HFFc6 (cell line): ENCODE measurements around the gene ADPRH. TPM values are rescaled to one million over a fixed set of nuclear protein-coding genes. Genes with fewer than 3 reads are reported as not detected.

Source experiments
- DNase-seq: peaks from one replicate; pipeline ENCODE4 v3.0.0-alpha.2; 2018
- H3K27ac Mint-ChIP-seq: 2 replicates; pipeline ENCODE4 v1.8.0; 2020; ENCODE audit warnings: mild to moderate bottlenecking, mixed read lengths
- H3K27me3 Mint-ChIP-seq: 2 replicates; pipeline ENCODE4 v1.8.0; 2021; ENCODE audit warnings: mild to moderate bottlenecking, moderate library complexity, mixed read lengths; ENCODE audit not compliant: insufficient read depth
- H3K36me3 Mint-ChIP-seq: 2 replicates; pipeline ENCODE4 v1.8.0; 2021; ENCODE audit warnings: low read depth, mixed read lengths
- H3K4me1 Mint-ChIP-seq: 2 replicates; pipeline ENCODE4 v1.8.0; 2020; ENCODE audit warnings: low read depth, mixed read lengths
- H3K4me3 Mint-ChIP-seq: 2 replicates; pipeline ENCODE4 v1.8.0; 2020; ENCODE audit warnings: mild to moderate bottlenecking, moderate library complexity, mixed read lengths
- H3K9me3 Mint-ChIP-seq: 2 replicates; pipeline ENCODE4 v1.8.0; 2020; ENCODE audit warnings: mild to moderate bottlenecking, mixed read lengths
- total RNA-seq, 6 experiments: library from RNA; stranded (reverse); fragmentation: NEBNext Ultra II Directional; extraction: Animal tissue kit (Norgen Biotek cat#: 25700); gene quantifications; 2 replicates in 1 of 6; 3 replicates in 5 of 6; pipeline ENCODE4 v1.2.3, GENCODE V29; 2021
- TF ChIP-seq, protein P1 (sequence below): fragments of 200-600 bp; sonication (generic); IDR thresholded peaks from 2 replicates; pipeline ENCODE4 v1.5.0; 2021; ENCODE audit warnings: antibody characterized with exemption, mild to moderate bottlenecking

The ADPRH gene
- total RNA-seq, 6 experiments from 2014 or later = 0.10 to 1.8 (median 0.19) TPM

GRCh38 chr3:119571688-119572087, 7.6 kb upstream of the ADPRH start:
- TF ChIP-seq, protein P1, sequence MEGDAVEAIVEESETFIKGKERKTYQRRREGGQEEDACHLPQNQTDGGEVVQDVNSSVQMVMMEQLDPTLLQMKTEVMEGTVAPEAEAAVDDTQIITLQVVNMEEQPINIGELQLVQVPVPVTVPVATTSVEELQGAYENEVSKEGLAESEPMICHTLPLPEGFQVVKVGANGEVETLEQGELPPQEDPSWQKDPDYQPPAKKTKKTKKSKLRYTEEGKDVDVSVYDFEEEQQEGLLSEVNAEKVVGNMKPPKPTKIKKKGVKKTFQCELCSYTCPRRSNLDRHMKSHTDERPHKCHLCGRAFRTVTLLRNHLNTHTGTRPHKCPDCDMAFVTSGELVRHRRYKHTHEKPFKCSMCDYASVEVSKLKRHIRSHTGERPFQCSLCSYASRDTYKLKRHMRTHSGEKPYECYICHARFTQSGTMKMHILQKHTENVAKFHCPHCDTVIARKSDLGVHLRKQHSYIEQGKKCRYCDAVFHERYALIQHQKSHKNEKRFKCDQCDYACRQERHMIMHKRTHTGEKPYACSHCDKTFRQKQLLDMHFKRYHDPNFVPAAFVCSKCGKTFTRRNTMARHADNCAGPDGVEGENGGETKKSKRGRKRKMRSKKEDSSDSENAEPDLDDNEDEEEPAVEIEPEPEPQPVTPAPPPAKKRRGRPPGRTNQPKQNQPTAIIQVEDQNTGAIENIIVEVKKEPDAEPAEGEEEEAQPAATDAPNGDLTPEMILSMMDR = no peak
- Mint-ChIP-seq H3K4me3 (no peak overlapping the region), H3K36me3 (no peaks in the 10 kb centered on the region), H3K9me3 (no peaks in the 10 kb centered on the region), H3K4me1 (no peaks in the 10 kb centered on the region), H3K27me3 (peaks cover 30% of the 10 kb centered on the region), H3K27ac (no peak overlapping the region)
- no peak for DNase-seq

- Mint-ChIP-seq H3K9me3 (no peaks in the 10 kb centered on the region), H3K36me3 (no peaks in the 10 kb centered on the region), H3K27ac (no peak overlapping the region), H3K4me3 (no peak overlapping the region), H3K27me3 (peaks cover 18% of the 10 kb centered on the region), H3K4me1 (peaks cover 10% of the 10 kb centered on the region; the same call in 1 of the 2 replicates)
- TF ChIP-seq, protein P1 = no peak
- no peak for DNase-seq
Observed at GRCh38 chr3:119575507-119575906, 3.8 kb upstream of the ADPRH start.

- H3K9me3 Mint-ChIP-seq = no peaks in the 10 kb centered on the region
- TF ChIP-seq, protein P1 = no peak
- peak overlapping the region; percentile 62; the same call in 1 of the 2 replicates for H3K27ac Mint-ChIP-seq
- no peak for DNase-seq
- peak overlapping the region; percentile 88 for H3K4me3 Mint-ChIP-seq
- peaks cover 5% of the 10 kb centered on the region for H3K27me3 Mint-ChIP-seq
- H3K4me1 Mint-ChIP-seq = peaks cover 10% of the 10 kb centered on the region; the same call in 1 of the 2 replicates
- no peaks in the 10 kb centered on the region for H3K36me3 Mint-ChIP-seq
Observed at GRCh38 chr3:119580067-119580760, 922 bp downstream of the ADPRH start.

DNA sequence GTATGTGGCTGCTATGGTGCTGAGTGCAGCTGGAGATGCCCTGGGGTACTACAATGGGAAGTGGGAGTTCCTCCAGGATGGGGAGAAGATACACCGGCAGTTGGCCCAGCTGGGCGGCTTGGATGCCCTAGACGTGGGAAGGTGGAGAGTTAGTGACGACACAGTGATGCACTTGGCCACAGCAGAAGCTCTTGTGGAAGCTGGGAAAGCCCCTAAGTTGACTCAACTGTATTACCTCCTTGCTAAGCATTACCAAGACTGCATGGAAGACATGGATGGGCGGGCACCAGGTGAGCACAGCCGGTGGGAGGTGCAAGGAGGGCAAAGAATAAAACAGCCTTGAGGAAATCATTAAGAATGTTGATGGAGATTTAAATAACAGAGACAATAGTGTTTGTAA, 2.9 kb downstream of the ADPRH start:
- H3K27ac Mint-ChIP-seq = no peak overlapping the region
- TF ChIP-seq, protein P1 = no peak
- DNase-seq = no peak
- peaks cover 3% of the 10 kb centered on the region; the same call in 1 of the 2 replicates for H3K27me3 Mint-ChIP-seq
- no peak overlapping the region for H3K4me3 Mint-ChIP-seq
- peaks cover 27% of the 10 kb centered on the region for H3K4me1 Mint-ChIP-seq
- H3K36me3 Mint-ChIP-seq = no peaks in the 10 kb centered on the region
- no peaks in the 10 kb centered on the region for H3K9me3 Mint-ChIP-seq

DNA sequence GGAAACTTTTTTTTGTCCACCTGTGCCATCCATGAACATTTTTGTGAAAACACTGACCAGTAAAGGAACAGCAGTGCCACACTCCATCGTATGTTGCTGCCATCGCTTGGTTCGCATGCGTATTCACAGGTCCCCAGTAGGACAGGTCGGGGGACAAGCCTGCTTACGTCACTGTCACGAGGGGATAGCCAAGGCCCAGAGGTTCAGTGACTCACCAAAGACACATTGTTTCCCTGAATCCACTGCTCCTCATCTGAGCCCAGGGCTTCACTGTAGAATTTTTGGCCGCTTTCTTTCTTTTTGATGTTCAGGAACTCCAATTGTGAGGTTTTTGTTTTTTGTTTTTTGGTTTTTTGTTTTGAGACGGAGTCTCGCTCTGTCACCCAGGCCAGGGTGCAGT, 5.9 kb downstream of the ADPRH start:
- Mint-ChIP-seq H3K36me3 (no peaks in the 10 kb centered on the region; the same call in 1 of the 2 replicates), H3K4me1 (peaks cover 16% of the 10 kb centered on the region), H3K27me3 (peaks cover 7% of the 10 kb centered on the region), H3K4me3 (no peak overlapping the region), H3K9me3 (no peaks in the 10 kb centered on the region; the same call in 1 of the 2 replicates), H3K27ac (no peak overlapping the region)
- TF ChIP-seq, protein P1 = no peak
- DNase-seq = no peak
